Measurements from ENCODE around the gene BTN2A1. TPM values are rescaled to one million over a fixed set of nuclear protein-coding genes. Genes with fewer than 3 reads are reported as not detected.

Gene BTN2A1
- total and polyA plus RNA-seq, 2 of the 13 experiments (the other 11 are each of a cell fraction or from before 2014, with no cell fraction given), result 16.4 to 30.4 TPM

GRCh38 chr6:26473758-26474438 is 16.1 kb downstream of the BTN2A1 start (continued):
- no peak for TF ChIP-seq MAFK (conservative IDR thresholded peaks at IDR 0.05 in 1 of 2, IDR thresholded peaks at IDR 0.05 in 1 of 2; ENCODE audit: low read length in 2 of 2)
- TF ChIP-seq MTF1 (CRISPR knock-in tag; IDR thresholded peaks at IDR 0.05), result no peak
- TF ChIP-seq ZNF790 (CRISPR knock-in tag; IDR thresholded peaks at IDR 0.05; ENCODE audit: borderline replicate concordance), result no peak
- no peak for TF ChIP-seq ZFP36L2 (CRISPR knock-in tag; IDR thresholded peaks at IDR 0.05)
- TF ChIP-seq GATAD1 (CRISPR knock-in tag; IDR thresholded peaks at IDR 0.05), result no peak; the same call in 1 of the 2 replicates
- no peak for TF ChIP-seq THAP8 (CRISPR knock-in tag; IDR thresholded peaks at IDR 0.05; ENCODE audit: borderline replicate concordance)
- 0 out of 2 replicates have a peak, but pooled peaks have one; percentile 59 for TF ChIP-seq SPEN (CRISPR knock-in tag; IDR thresholded peaks at IDR 0.05; ENCODE audit: low read depth)
- no peak for TF ChIP-seq ZNF317 (CRISPR knock-in tag; IDR thresholded peaks at IDR 0.05)
- TF ChIP-seq, protein P1, sequence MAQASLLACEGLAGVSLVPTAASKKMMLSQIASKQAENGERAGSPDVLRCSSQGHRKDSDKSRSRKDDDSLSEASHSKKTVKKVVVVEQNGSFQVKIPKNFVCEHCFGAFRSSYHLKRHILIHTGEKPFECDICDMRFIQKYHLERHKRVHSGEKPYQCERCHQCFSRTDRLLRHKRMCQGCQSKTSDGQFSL (CRISPR knock-in tag; IDR thresholded peaks at IDR 0.05), result no peak
- no peak for TF ChIP-seq ZSCAN12 (CRISPR knock-in tag; IDR thresholded peaks at IDR 0.05)
- TF ChIP-seq REST (IDR thresholded peaks at IDR 0.05; ENCODE audit: borderline replicate concordance in 1 of 2, low read depth in 1 of 2, low read length in 2 of 2), result no peak
- TF ChIP-seq KIAA2018 (CRISPR knock-in tag; IDR thresholded peaks at IDR 0.05; ENCODE audit: borderline replicate concordance), result no peak
- TF ChIP-seq ZMYM4 (CRISPR knock-in tag; IDR thresholded peaks at IDR 0.05), result peak; percentile 75
- no peak for TF ChIP-seq ZNF530 (CRISPR knock-in tag; IDR thresholded peaks at IDR 0.05; ENCODE audit: low read depth)
